GM12878 (cell line): ENCODE data around the gene DNMT1. TPM values are rescaled to one million over a fixed set of nuclear protein-coding genes. Genes with fewer than 3 reads are reported as not detected.

Source experiments
- ATAC-seq: fragments of 200-7000 bp; cut with Tn5 transposase; 3 replicates; pipeline ENCODE4 v1.9.1; 2020; ENCODE audit warnings: mild to moderate bottlenecking, moderate library complexity
- BruUV-seq: library from RNA; stranded (reverse); fragments of 400-500 nt; replicated peaks from 2 replicates; lab custom pipeline; 2021; lab: Mats Ljungman, UMichigan
- CTCF ChIA-PET: fragments of 300-600 bp; sonication (Branson Sonifier 250); formaldehyde crosslinking; extraction: SDS; loops from one replicate; lab custom pipeline; 2021; ENCODE audit warnings: inconsistent platforms; lab: Yijun Ruan, JAX
- POLR2A ChIA-PET: fragments of 350-600 bp; formaldehyde crosslinking; extraction: SDS; loops from one replicate; lab custom pipeline; 2021; ENCODE audit warnings: inconsistent platforms; lab: Charles Lee
- RAD21 ChIA-PET: fragments of 300-600 bp; sonication (Branson Sonifier 250); formaldehyde crosslinking; loops from one replicate; lab custom pipeline; 2023; ENCODE audit warnings: antibody characterized with exemption; ENCODE audit not compliant: unreplicated experiment; lab: Charles Lee
- SMC1A ChIA-PET: fragments of 300-600 bp; sonication (Branson Sonifier 250); formaldehyde crosslinking; loops from one replicate; lab custom pipeline; 2023; ENCODE audit not compliant: unreplicated experiment, uncharacterized antibody; lab: Charles Lee
- DNase-seq: peaks from one replicate; pipeline ENCODE4 v3.0.0-alpha.2; 2011; ENCODE audit warnings: low read depth, low spot score
- FAIRE-seq: peaks from 3 replicates; lab custom pipeline; 2011; peaks lifted over from hg19 to GRCh38; lab: Jason Lieb, UNC
- H2AFZ ChIP-seq: 2 replicates; pipeline ENCODE4 v1.6.0; 2011; ENCODE audit warnings: low read depth, low read length, control low read depth; ENCODE audit not compliant: control insufficient read depth
- H3K27ac ChIP-seq: 2 replicates; pipeline ENCODE4 v1.5.1; 2011; ENCODE audit warnings: control low read depth; ENCODE audit not compliant: control insufficient read depth, insufficient read depth
- H3K27me3 ChIP-seq, 2 experiments: replicated peaks in 1 of 2; 2 replicates each; pipeline versions ENCODE4 v1.6.0 to v1.6.1; 2011; ENCODE audit warnings: low read length in 1 of 2; ENCODE audit not compliant: control insufficient read depth in 2 of 2, insufficient read depth in 2 of 2
- H3K36me3 ChIP-seq, 2 experiments: 2 replicates each; pipeline ENCODE4 v1.5.1; 2011; ENCODE audit warnings: low read length in 1 of 2; ENCODE audit not compliant: control insufficient read depth in 2 of 2, insufficient read depth in 2 of 2
- H3K4me1 ChIP-seq: 2 replicates; pipeline ENCODE4 v1.6.1; 2011; ENCODE audit warnings: mild to moderate bottlenecking, low read length, moderate library complexity, mixed read lengths; ENCODE audit not compliant: control insufficient read depth, insufficient read depth
- H3K4me2 ChIP-seq: 2 replicates; pipeline ENCODE4 v1.6.0; 2011; ENCODE audit warnings: control low read depth; ENCODE audit not compliant: control insufficient read depth, insufficient read depth
- H3K4me3 ChIP-seq: fragments of 200-600 bp; sonication (generic); 2 replicates; pipeline ENCODE4 v1.5.1; 2016
- H3K79me2 ChIP-seq: 2 replicates; pipeline ENCODE4 v1.6.0; 2011; ENCODE audit warnings: low read length; ENCODE audit not compliant: control insufficient read depth, insufficient read depth
- H3K9ac ChIP-seq: 2 replicates; pipeline ENCODE4 v1.8.0; 2011; ENCODE audit warnings: low read length, control low read depth, mixed read lengths; ENCODE audit not compliant: control insufficient read depth, insufficient read depth
- H3K9me3 ChIP-seq: replicated peaks from 3 replicates; pipeline ENCODE4 v1.5.1; 2011; ENCODE audit warnings: mild to moderate bottlenecking, low read length; ENCODE audit not compliant: control insufficient read depth, insufficient read depth
- H4K20me1 ChIP-seq: 2 replicates; pipeline ENCODE4 v1.6.0; 2011; ENCODE audit not compliant: control insufficient read depth, insufficient read depth
- BCLAF1 ChIP-seq: fragments of 450-650 bp; IDR thresholded peaks from 2 replicates; pipeline ENCODE4 v1.6.1; 2017; ENCODE audit warnings: antibody characterized with exemption, mild to moderate bottlenecking, moderate library complexity
- CBX5 ChIP-seq: sonication (generic); IDR thresholded peaks from 2 replicates; pipeline ENCODE4 v1.6.1; 2016; ENCODE audit warnings: low read depth, moderate library complexity, mild to moderate bottlenecking, inconsistent platforms
- DPF2 ChIP-seq: fragments of 450-650 bp; IDR thresholded peaks from 2 replicates; pipeline ENCODE4 v1.6.1; 2017; ENCODE audit warnings: mild to moderate bottlenecking
- KLF5 ChIP-seq: fragments of 450-650 bp; IDR thresholded peaks from 2 replicates; pipeline ENCODE4 v1.6.1; 2014; ENCODE audit warnings: mild to moderate bottlenecking; ENCODE audit not compliant: partially characterized antibody
- LARP7 ChIP-seq: fragments of 450-650 bp; IDR thresholded peaks from 2 replicates; pipeline ENCODE4 v1.6.1; 2017; ENCODE audit warnings: mild to moderate bottlenecking
- NFXL1 ChIP-seq: fragments of 450-650 bp; IDR thresholded peaks from 2 replicates; pipeline ENCODE4 v1.6.1; 2017; ENCODE audit warnings: antibody characterized with exemption, mild to moderate bottlenecking, borderline replicate concordance
- NKRF ChIP-seq: fragments of 450-650 bp; conservative IDR thresholded peaks from 2 replicates; pipeline ENCODE4 v1.6.1; 2017; ENCODE audit warnings: mild to moderate bottlenecking, moderate library complexity
- POLR2AphosphoS2 ChIP-seq: IDR thresholded peaks from 2 replicates; pipeline ENCODE4 v1.6.1; 2011; ENCODE audit warnings: low read depth, mild to moderate bottlenecking, low read length, improper control_type of control experiment, moderate library complexity
- POLR2AphosphoS5 ChIP-seq: IDR thresholded peaks from 2 replicates; pipeline ENCODE4 v1.6.1; 2011; ENCODE audit warnings: mild to moderate bottlenecking, low read length, inconsistent platforms
- RAD51 ChIP-seq: fragments of 450-650 bp; IDR thresholded peaks from 2 replicates; pipeline ENCODE4 v1.6.1; 2016; ENCODE audit warnings: moderate library complexity, mild to moderate bottlenecking, inconsistent platforms
- RCOR1 ChIP-seq: conservative IDR thresholded peaks from 2 replicates; pipeline ENCODE4 v1.6.1; 2012; ENCODE audit warnings: low read depth, low read length, improper control_type of control experiment
- RUNX3 ChIP-seq: IDR thresholded peaks from 2 replicates; pipeline ENCODE4 v1.6.1; 2012; ENCODE audit warnings: low read length, inconsistent platforms
- SMARCA5 ChIP-seq: fragments of 450-650 bp; IDR thresholded peaks from 2 replicates; pipeline ENCODE4 v1.6.1; 2017; ENCODE audit warnings: mild to moderate bottlenecking
- SRF ChIP-seq, 2 experiments: IDR thresholded peaks; 2 replicates each; pipeline ENCODE4 v1.6.1; 2011; ENCODE audit warnings: low read depth in 2 of 2, low read length in 2 of 2, mild to moderate bottlenecking in 1 of 2, moderate library complexity in 1 of 2
- ZBTB33 ChIP-seq: fragments of 450-650 bp; IDR thresholded peaks from 2 replicates; pipeline ENCODE4 v1.6.1; 2017; ENCODE audit warnings: mild to moderate bottlenecking
- ZNF217 ChIP-seq: fragments of 450-650 bp; IDR thresholded peaks from 2 replicates; pipeline ENCODE4 v1.6.1; 2017; ENCODE audit warnings: antibody characterized with exemption, mild to moderate bottlenecking
- ZNF274 ChIP-seq: IDR thresholded peaks from one replicate; pipeline ENCODE4 v1.8.0; 2011; ENCODE audit not compliant: insufficient read length, insufficient read depth
- WGBS: methylation state at CpG from one replicate; pipeline ENCODE4 v1.1.6; 2016; ENCODE audit warnings: low lambda C conversion rate; ENCODE audit not compliant: insufficient replicate concordance, insufficient coverage; ENCODE audit errors: missing lambda C conversion rate; 5-methylcytosine and 5-hydroxymethylcytosine counted together
- in situ Hi-C: fragments of 300-500 bp; cut with MboI; formaldehyde crosslinking; loops from 9 replicates; pipeline ENCODE4 v1.14.3; 2018; ENCODE audit warnings: mixed read lengths
- intact Hi-C: fragments of 100-400 bp; cut with micrococcal nuclease; formaldehyde crosslinking; loops from one replicate; pipeline ENCODE4 v1.14.2; 2022; ENCODE audit not compliant: unreplicated experiment
- polyA plus RNA-seq, 11 experiments: library from polyadenylated mRNA; depleted of rRNA in 4 of 11; unstranded in 6 of 11; stranded (reverse) in 5 of 11; fragments of >200 nt; fragmentation: Nextera tagmentation in 4 of 11; fragmentation: Illumina TruSeq in 1 of 11; extraction: Ambion mirVana in 4 of 11; extraction: Trizol in 1 of 11; gene quantifications; 1 replicate in 1 of 11; 2 replicates in 10 of 11; pipeline versions ENCODE4 v1.2.1 to v1.2.3, GENCODE V29; 2011 to 2016; ENCODE audit warnings: inconsistent platforms in 2 of 11, missing spikeins in 2 of 11, low read depth in 1 of 11
- total RNA-seq, 4 experiments: library from RNA; depleted of rRNA in 3 of 4; stranded (reverse); fragments of >200 nt in 3 of 4; fragmentation: Illumina TruSeq in 1 of 4; extraction: Trizol in 1 of 4; gene quantifications; 2 replicates each; pipeline versions ENCODE4 v1.2.1 to v1.2.3, GENCODE V29; 2013 to 2021
- TF ChIP-seq, protein P1 (sequence below): IDR thresholded peaks from 2 replicates; pipeline ENCODE4 v1.6.1; 2012; ENCODE audit warnings: low read depth, low read length, improper control_type of control experiment

The DNMT1 gene
- total and polyA plus RNA-seq, 10 of the 15 experiments (the other 5 are each of a cell fraction or from before 2014, with no cell fraction given): 70.0 to 290 (median 133) TPM

- no peak for TF ChIP-seq CBX5
- no peak for TF ChIP-seq POLR2AphosphoS2
- TF ChIP-seq, protein P1, sequence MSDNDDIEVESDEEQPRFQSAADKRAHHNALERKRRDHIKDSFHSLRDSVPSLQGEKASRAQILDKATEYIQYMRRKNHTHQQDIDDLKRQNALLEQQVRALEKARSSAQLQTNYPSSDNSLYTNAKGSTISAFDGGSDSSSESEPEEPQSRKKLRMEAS: no peak
- TF ChIP-seq ZNF217: no peak
Observed at GRCh38 chr19:10084803-10085202, 110.0 kb downstream of the DNMT1 start (continued).

DNA sequence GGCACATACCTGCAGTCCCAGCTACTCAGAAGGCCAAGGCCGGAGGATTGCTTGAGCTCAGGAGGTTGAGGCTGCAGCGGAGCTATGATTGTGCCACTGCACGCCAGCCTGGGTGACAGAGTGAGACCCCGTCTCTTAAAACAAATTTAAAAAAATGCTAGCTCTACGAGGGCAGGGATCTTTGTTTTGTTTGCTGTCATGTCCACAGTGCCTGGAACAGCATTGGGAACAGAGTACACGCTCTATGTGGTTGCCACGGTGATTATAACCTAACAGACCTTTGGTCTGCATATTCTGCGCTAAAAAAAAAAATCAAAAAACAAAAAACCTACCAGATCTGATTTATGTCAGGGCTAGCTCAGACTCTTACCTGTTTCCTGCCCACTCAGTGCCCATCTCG, 110.8 kb downstream of the DNMT1 start:
- no peaks in the 10 kb centered on the region for H4K20me1 ChIP-seq
- no peak overlapping the region for H2AFZ ChIP-seq
- no peaks in the 10 kb centered on the region for H3K36me3 ChIP-seq
- no peak for DNase-seq
- SMC1A ChIA-PET: interaction anchor here (1.1 kb wide), 1 partner anchor 29 kb away, joined by 3 read pairs; no protein-coding TSS in a partner anchor
- POLR2A ChIA-PET: interaction anchor here (0.5 to 1.3 kb wide), 4 partner anchors 12 to 1002 kb away, joined by 3 to 9 read pairs (median 4); partner anchors contain the start of gene PPAN
- H3K27me3 ChIP-seq: no peaks in the 10 kb centered on the region
- H3K9me3 ChIP-seq: no peaks in the 10 kb centered on the region; the same call in 2 of the 3 replicates
- WGBS: 60% methylated on average over 9 of the region's 9 CpGs
- no peak overlapping the region for H3K4me2 ChIP-seq
- ATAC-seq: no peak
- no peak for FAIRE-seq
- 0 out of 2 replicates have a peak, but pooled peaks cover 3% of the 10 kb centered on the region for H3K4me1 ChIP-seq
- no peak overlapping the region for H3K4me3 ChIP-seq
- peaks cover 18% of the 10 kb centered on the region for H3K79me2 ChIP-seq
- H3K27ac ChIP-seq: no peak overlapping the region
- CTCF ChIA-PET: interaction anchor here (1.4 to 1.6 kb wide), 4 partner anchors 16 to 153 kb away, joined by 3 to 5 read pairs (median 5); no protein-coding TSS in a partner anchor
- in situ Hi-C loops: no loop called here
- no peak overlapping the region for H3K9ac ChIP-seq
- no TSS peak for BruUV-seq
- intact Hi-C loops: no loop called here
- RAD21 ChIA-PET: interaction anchor here (0.6 to 1.6 kb wide), 3 partner anchors 12 to 56 kb away, joined by 3 to 6 read pairs (median 5); no protein-coding TSS in a partner anchor
- no peak for TF ChIP-seq RUNX3
- TF ChIP-seq NFXL1: no peak
- TF ChIP-seq RCOR1: no peak
- no peak for TF ChIP-seq SMARCA5
- no peak for TF ChIP-seq BCLAF1
- TF ChIP-seq KLF5: no peak
- TF ChIP-seq SRF (IDR thresholded peaks at IDR 0.05; ENCODE audit: low read depth in 2 of 2, low read length in 2 of 2): no peak
- TF ChIP-seq POLR2AphosphoS5: no peak
- TF ChIP-seq DPF2: no peak
- TF ChIP-seq CBX5: no peak
- TF ChIP-seq RAD51: no peak
- TF ChIP-seq LARP7: no peak
- TF ChIP-seq ZNF274: no peak
- TF ChIP-seq ZBTB33: no peak
- no peak for TF ChIP-seq NKRF
